A673 (cell line): ENCODE data around the gene CEACAM8. TPM values are rescaled to one million over a fixed set of nuclear protein-coding genes. Genes with fewer than 3 reads are reported as not detected.
"Not testable (repeated sequence)": the region's sequence is repeated elsewhere in the genome, so short reads cannot be mapped to it uniquely, and the experiment has no call there.

ENCODE experiments used
- BruUV-seq: library from RNA; stranded (reverse); fragments of 400-500 nt; replicated peaks from 2 replicates; lab custom pipeline; 2021; lab: Mats Ljungman, UMichigan
- CTCF ChIA-PET: fragments of 300-600 bp; sonication (Branson Sonifier 250); formaldehyde crosslinking; loops from one replicate; lab custom pipeline; 2022; ENCODE audit warnings: antibody characterized with exemption; lab: Charles Lee
- POLR2A ChIA-PET: fragments of 300-600 bp; sonication (Branson Sonifier 250); formaldehyde crosslinking; loops from one replicate; lab custom pipeline; 2022; ENCODE audit warnings: antibody characterized with exemption; ENCODE audit not compliant: low non-redundant PET; lab: Charles Lee
- DNase-seq: peaks from one replicate; pipeline ENCODE4 v3.0.0-alpha.2; 2015; ENCODE audit warnings: low spot score
- H3K27ac ChIP-seq: fragments of 200-600 bp; sonication (generic); 2 replicates; pipeline ENCODE4 v1.5.1; 2016; ENCODE audit warnings: mixed run types, low read depth, mild to moderate bottlenecking, mixed read lengths, antibody characterized with exemption, low read length; ENCODE audit not compliant: poor library complexity, severe bottlenecking
- H3K27me3 ChIP-seq: fragments of 200-600 bp; sonication (generic); replicated peaks from 2 replicates; pipeline ENCODE4 v1.6.1; 2017; ENCODE audit warnings: mixed run types, low read depth, mild to moderate bottlenecking, mixed read lengths, antibody characterized with exemption, low read length; ENCODE audit not compliant: insufficient read depth, poor library complexity
- H3K36me3 ChIP-seq: fragments of 200-600 bp; sonication (generic); 2 replicates; pipeline ENCODE4 v1.6.1; 2016; ENCODE audit warnings: mixed run types, mild to moderate bottlenecking, mixed read lengths, antibody characterized with exemption, low read length; ENCODE audit not compliant: insufficient read depth, poor library complexity, severe bottlenecking
- H3K4me1 ChIP-seq: fragments of 200-600 bp; sonication (generic); 2 replicates; pipeline ENCODE4 v1.6.1; 2017; ENCODE audit warnings: mixed run types, mild to moderate bottlenecking, mixed read lengths, antibody characterized with exemption, low read length; ENCODE audit not compliant: insufficient read depth, poor library complexity, severe bottlenecking
- H3K4me3 ChIP-seq: fragments of 200-600 bp; sonication (generic); 2 replicates; pipeline ENCODE4 v1.5.1; 2016; ENCODE audit warnings: low read depth, mixed run types, mild to moderate bottlenecking, mixed read lengths, low read length; ENCODE audit not compliant: poor library complexity, severe bottlenecking
- H3K9me3 ChIP-seq: fragments of 200-600 bp; sonication (generic); 2 replicates; pipeline ENCODE4 v1.6.1; 2016; ENCODE audit warnings: mixed run types, low read depth, mild to moderate bottlenecking, mixed read lengths, antibody characterized with exemption, low read length; ENCODE audit not compliant: poor library complexity, severe bottlenecking
- CTCF ChIP-seq: fragments of 300-800, 200-600 bp; sonication (generic); conservative IDR thresholded peaks from 2 replicates; pipeline ENCODE4 v1.5.1; 2017; ENCODE audit warnings: low read depth, mild to moderate bottlenecking, antibody characterized with exemption, low read length, moderate library complexity, mixed read lengths
- EZH2 ChIP-seq: fragments of 200-600 bp; sonication (generic); IDR thresholded peaks from 2 replicates; pipeline ENCODE4 v1.6.1; 2017; ENCODE audit warnings: borderline replicate concordance, low read depth, mild to moderate bottlenecking, mixed read lengths, antibody characterized with exemption, low read length; ENCODE audit not compliant: poor library complexity, severe bottlenecking
- intact Hi-C: fragments of 100-400 bp; cut with micrococcal nuclease; formaldehyde crosslinking; loops from one replicate; pipeline ENCODE4 v1.10.0; 2022; ENCODE audit not compliant: unreplicated experiment
- total RNA-seq: library from RNA; stranded (reverse); gene quantifications from 2 replicates; pipeline ENCODE4 v1.2.3, GENCODE V29; 2021

CEACAM8 gene
- total RNA-seq, 1 experiment from 2014 or later: not detected

DNA sequence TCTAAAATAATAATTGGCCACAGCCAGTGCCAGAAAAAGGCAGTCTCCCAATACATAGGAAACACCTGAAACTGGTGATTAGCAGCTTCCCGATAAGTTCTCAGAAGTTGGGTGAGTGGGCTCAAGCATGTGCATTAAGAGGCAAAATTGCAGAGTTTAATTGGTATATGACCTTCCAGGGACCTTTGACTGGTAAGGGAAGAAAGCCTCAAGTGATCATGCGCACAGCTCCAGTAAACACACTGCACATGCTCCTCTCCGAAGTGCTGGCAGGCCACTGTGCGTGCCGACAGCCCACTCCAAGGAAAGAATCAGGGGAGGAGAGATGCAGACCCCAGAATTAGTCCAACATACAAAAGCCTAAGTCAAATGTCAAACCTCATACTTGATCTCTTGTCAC lies 18.9 kb upstream of the CEACAM8 start:
- TF ChIP-seq CTCF: no peak
- Histone ChIP-seq H3K27me3 (peaks cover 38% of the 10 kb centered on the region), H3K36me3 (no peaks in the 10 kb centered on the region), H3K9me3 (no peaks in the 10 kb centered on the region), H3K4me3 (no peak overlapping the region), H3K4me1 (no peaks in the 10 kb centered on the region), H3K27ac (no peak overlapping the region)
- intact Hi-C loops: no loop called here
- POLR2A ChIA-PET: no interaction called here
- no TSS peak for BruUV-seq
- CTCF ChIA-PET: no interaction called here
- DNase-seq: no peak

DNA sequence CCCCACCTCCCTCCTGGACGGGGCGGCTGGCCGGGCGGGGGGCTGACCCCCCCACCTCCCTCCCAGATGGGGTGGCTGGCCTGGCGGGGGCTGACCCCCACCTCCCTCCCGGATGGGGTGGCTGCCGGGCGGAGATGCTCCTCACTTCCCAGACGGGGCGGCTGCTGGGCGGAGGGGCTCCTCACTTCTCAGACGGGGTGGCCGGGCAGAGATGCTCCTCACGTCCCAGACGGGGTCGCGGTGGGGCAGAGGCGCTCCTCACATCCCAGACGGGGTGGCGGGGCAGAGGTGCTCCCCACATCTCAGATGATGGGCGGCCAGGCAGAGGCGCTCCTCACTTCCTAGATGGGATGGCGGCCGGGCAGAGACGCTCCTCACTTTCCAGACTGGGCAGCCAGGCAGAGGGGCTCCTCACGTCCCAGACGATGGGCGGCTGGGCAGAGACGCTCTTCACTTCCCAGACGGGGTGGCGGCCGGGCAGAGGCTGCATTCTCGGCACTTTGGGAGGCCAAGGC lies 15.7 kb upstream of the CEACAM8 start:
- H3K4me1 ChIP-seq, POLR2A ChIA-PET, H3K4me3 ChIP-seq, intact Hi-C loops, BruUV-seq, DNase-seq, H3K9me3 ChIP-seq, H3K36me3 ChIP-seq, H3K27ac ChIP-seq, CTCF ChIA-PET: not testable (repeated sequence)
- H3K27me3 ChIP-seq: peaks cover 23% of the 10 kb centered on the region

DNA sequence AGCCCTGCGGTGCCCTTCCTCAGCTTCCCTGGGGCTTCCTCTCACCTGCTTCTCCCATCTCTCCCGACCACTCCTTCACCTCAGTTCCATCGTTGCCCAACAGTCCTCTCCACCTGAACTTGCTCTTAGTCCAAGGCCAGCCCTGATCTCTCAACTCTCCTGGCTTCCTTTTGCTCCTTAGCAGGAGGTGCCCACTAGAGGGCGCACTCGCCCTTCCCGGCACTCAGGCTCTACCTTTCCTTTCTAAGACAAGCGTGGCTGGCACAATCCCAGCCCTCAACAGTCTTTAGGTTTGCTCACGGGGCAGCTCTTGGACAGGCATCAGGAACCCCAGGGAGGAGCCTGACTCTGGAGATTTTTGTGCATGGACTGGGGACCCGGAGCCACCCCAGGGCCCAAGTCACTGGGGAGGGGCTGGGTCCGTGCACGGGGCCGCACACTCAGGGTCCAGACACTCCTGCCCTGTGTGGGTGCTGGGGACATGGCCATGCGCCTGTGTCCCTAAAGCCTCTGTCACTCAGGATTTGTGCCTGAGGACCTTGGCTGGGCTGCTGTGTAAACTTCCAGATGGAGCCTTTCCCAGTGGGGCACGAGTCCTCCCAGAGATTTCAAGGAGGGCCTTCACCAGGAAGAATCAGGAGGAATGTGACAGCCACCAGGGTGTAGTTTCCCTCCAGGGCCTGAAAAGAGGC lies 12.1 kb upstream of the CEACAM8 start:
- Histone ChIP-seq H3K27ac (no peak overlapping the region), H3K9me3 (no peaks in the 10 kb centered on the region), H3K36me3 (no peaks in the 10 kb centered on the region), H3K4me1 (no peaks in the 10 kb centered on the region), H3K4me3 (no peak overlapping the region), H3K27me3 (peaks cover 17% of the 10 kb centered on the region)
- POLR2A ChIA-PET: no interaction called here
- BruUV-seq: no TSS peak
- CTCF ChIA-PET: no interaction called here
- peak; percentile 72 for DNase-seq
- intact Hi-C loops: loop anchor here (10.0 kb wide), 1 partner anchor 158 kb away; the partner anchor contains the start of gene PSG8
- TF ChIP-seq EZH2 (no peak), CTCF (peak; percentile 97)
